ENCODE results near the gene PRMT3. TPM values are rescaled to one million over a fixed set of nuclear protein-coding genes. Genes with fewer than 3 reads are reported as not detected.
"Not testable (repeated sequence)": the region's sequence is repeated elsewhere in the genome, so short reads cannot be mapped to it uniquely, and the experiment has no call there.

PRMT3 gene
- total RNA-seq, 1 donor from 2014 or later = 26.1 TPM

- Mint-ChIP-seq H3K9me3 (peaks cover 13% of the 10 kb centered on the region), H3K4me3 (no peak overlapping the region), H3K4me1 (peaks cover 14% of the 10 kb centered on the region), H3K36me3 (ENCODE audit: low read depth) (peaks cover 28% of the 10 kb centered on the region), H3K27ac (ENCODE audit: unreplicated experiment) (peak overlapping the region; percentile 46), H3K27me3 (ENCODE audit: low read depth) (no peaks in the 10 kb centered on the region)
- no peak for DNase-seq (ENCODE audit: low read depth, low spot score)
- no peak for TF ChIP-seq CTCF (conservative IDR thresholded peaks at IDR 0.05)
Measured at GRCh38 chr11:20474882-20475517, 87.5 kb downstream of the PRMT3 start.

- DNase-seq (ENCODE audit: low read depth, low spot score) = no peak
- Mint-ChIP-seq H3K27ac (ENCODE audit: unreplicated experiment) (no peak overlapping the region), H3K36me3 (ENCODE audit: low read depth) (peaks cover 15% of the 10 kb centered on the region), H3K4me3 (no peak overlapping the region), H3K27me3 (ENCODE audit: low read depth) (no peaks in the 10 kb centered on the region), H3K9me3 (peaks cover 3% of the 10 kb centered on the region), H3K4me1 (peaks cover 14% of the 10 kb centered on the region)
- no peak for TF ChIP-seq CTCF (conservative IDR thresholded peaks at IDR 0.05)
Measured at GRCh38 chr11:20477418-20478090, 90.0 kb downstream of the PRMT3 start.

GRCh38 chr11:20479513-20479912, 92.0 kb downstream of the PRMT3 start:
- Mint-ChIP-seq H3K27me3 (ENCODE audit: low read depth) (no peaks in the 10 kb centered on the region), H3K36me3 (ENCODE audit: low read depth) (peaks cover 16% of the 10 kb centered on the region), H3K27ac (ENCODE audit: unreplicated experiment) (no peak overlapping the region), H3K4me1 (peaks cover 10% of the 10 kb centered on the region), H3K9me3 (peaks cover 10% of the 10 kb centered on the region), H3K4me3 (no peak overlapping the region)
- DNase-seq (ENCODE audit: low read depth, low spot score) = no peak
- TF ChIP-seq CTCF (conservative IDR thresholded peaks at IDR 0.05) = no peak

GRCh38 chr11:20483931-20484330, 96.4 kb downstream of the PRMT3 start:
- no peak for TF ChIP-seq CTCF (conservative IDR thresholded peaks at IDR 0.05)
- no peak overlapping the region for H3K27ac Mint-ChIP-seq (ENCODE audit: unreplicated experiment)
- no peak for DNase-seq (ENCODE audit: low read depth, low spot score)
- no peaks in the 10 kb centered on the region for H3K27me3 Mint-ChIP-seq (ENCODE audit: low read depth)
- H3K9me3 Mint-ChIP-seq = peaks cover 9% of the 10 kb centered on the region
- H3K4me1 Mint-ChIP-seq = no peaks in the 10 kb centered on the region
- peaks cover 19% of the 10 kb centered on the region for H3K36me3 Mint-ChIP-seq (ENCODE audit: low read depth)
- no peak overlapping the region for H3K4me3 Mint-ChIP-seq

GRCh38 chr11:20484416-20484815, 96.9 kb downstream of the PRMT3 start:
- not testable (repeated sequence) for H3K4me1 Mint-ChIP-seq; H3K27ac Mint-ChIP-seq (ENCODE audit: unreplicated experiment); DNase-seq (ENCODE audit: low read depth, low spot score); H3K4me3 Mint-ChIP-seq; H3K9me3 Mint-ChIP-seq; H3K27me3 Mint-ChIP-seq (ENCODE audit: low read depth)
- peaks cover 19% of the 10 kb centered on the region for H3K36me3 Mint-ChIP-seq (ENCODE audit: low read depth)

- TF ChIP-seq CTCF (conservative IDR thresholded peaks at IDR 0.05) = no peak
- Mint-ChIP-seq H3K27me3 (ENCODE audit: low read depth) (no peaks in the 10 kb centered on the region), H3K9me3 (peaks cover 7% of the 10 kb centered on the region), H3K36me3 (ENCODE audit: low read depth) (peaks cover 11% of the 10 kb centered on the region), H3K4me1 (no peaks in the 10 kb centered on the region), H3K4me3 (no peak overlapping the region), H3K27ac (ENCODE audit: unreplicated experiment) (no peak overlapping the region)
- no peak for DNase-seq (ENCODE audit: low read depth, low spot score)
Measured at GRCh38 chr11:20488352-20488751, 100.8 kb downstream of the PRMT3 start.

Measured in neural crest cell (in vitro differentiated cells).